Inflammatory macrophage treated with lipopolysaccharide for 1 hour (primary cell): ENCODE data around the gene NRF1.
A peak's percentile ranks its signal among the peaks of the same experiment; 100 is the strongest.

ENCODE experiments used
- DNase-seq, 2 donors: peaks; one replicate each; pipeline ENCODE4 v3.0.0-alpha.2; 2020 to 2022

The NRF1 gene

GRCh38 chr7:129772646-129773280 lies 161.2 kb downstream of the NRF1 start:
- DNase-seq: no peak

GRCh38 chr7:129773328-129773731 lies 161.8 kb downstream of the NRF1 start:
- DNase-seq: no peak

GRCh38 chr7:129773871-129774270 lies 162.4 kb downstream of the NRF1 start:
- DNase-seq: no peak

- no peak for DNase-seq
These were observed 162.8 kb downstream of the NRF1 start for GRCh38 chr7:129774359-129774758.

- DNase-seq: no peak
These were observed 163.6 kb downstream of the NRF1 start for GRCh38 chr7:129774871-129775694.

GRCh38 chr7:129775695-129776361 lies 164.3 kb downstream of the NRF1 start:
- DNase-seq: no peak

- DNase-seq: no peak
These were observed 164.8 kb downstream of the NRF1 start for GRCh38 chr7:129776362-129776722.

GRCh38 chr7:129777195-129777844 lies 165.8 kb downstream of the NRF1 start:
- no peak for DNase-seq

- no peak for DNase-seq
These were observed 166.7 kb downstream of the NRF1 start for GRCh38 chr7:129777993-129778769.

GRCh38 chr7:129778770-129779601 lies 167.5 kb downstream of the NRF1 start:
- DNase-seq: no peak

- no peak for DNase-seq
These were observed 168.2 kb downstream of the NRF1 start for GRCh38 chr7:129779602-129780256.

- DNase-seq: no peak
These were observed 168.9 kb downstream of the NRF1 start for GRCh38 chr7:129780257-129780973.

- no peak for DNase-seq
These were observed 169.7 kb downstream of the NRF1 start for GRCh38 chr7:129780974-129781927.

- no peak for DNase-seq
These were observed 170.7 kb downstream of the NRF1 start for GRCh38 chr7:129781928-129782817.

GRCh38 chr7:129782818-129783583 lies 171.5 kb downstream of the NRF1 start:
- peak in 1 of 2 donors; percentile 22 for DNase-seq

- no peak for DNase-seq
These were observed 172.0 kb downstream of the NRF1 start for GRCh38 chr7:129783584-129783919.

- DNase-seq: no peak
These were observed 172.9 kb downstream of the NRF1 start for GRCh38 chr7:129784437-129784782.
